ENCODE measurements around the gene RBKS. TPM values are rescaled to one million over a fixed set of nuclear protein-coding genes. Genes with fewer than 3 reads are reported as not detected.

Gene RBKS
- 0.80 and 3.1 TPM in 2 replicates for total RNA-seq

GRCh38 chr2:27890146-27890923 lies at the start of gene RBKS, which contains the start of gene BABAM2:
Gene RBKS, minus strand, starts transcription at chr2:27890387. Its CDS starts 42 bp downstream, at chr2:27890345.
Gene BABAM2, plus strand, starts transcription at chr2:27890729. Its CDS starts 3,828 bp downstream, at chr2:27894557.

DNA sequence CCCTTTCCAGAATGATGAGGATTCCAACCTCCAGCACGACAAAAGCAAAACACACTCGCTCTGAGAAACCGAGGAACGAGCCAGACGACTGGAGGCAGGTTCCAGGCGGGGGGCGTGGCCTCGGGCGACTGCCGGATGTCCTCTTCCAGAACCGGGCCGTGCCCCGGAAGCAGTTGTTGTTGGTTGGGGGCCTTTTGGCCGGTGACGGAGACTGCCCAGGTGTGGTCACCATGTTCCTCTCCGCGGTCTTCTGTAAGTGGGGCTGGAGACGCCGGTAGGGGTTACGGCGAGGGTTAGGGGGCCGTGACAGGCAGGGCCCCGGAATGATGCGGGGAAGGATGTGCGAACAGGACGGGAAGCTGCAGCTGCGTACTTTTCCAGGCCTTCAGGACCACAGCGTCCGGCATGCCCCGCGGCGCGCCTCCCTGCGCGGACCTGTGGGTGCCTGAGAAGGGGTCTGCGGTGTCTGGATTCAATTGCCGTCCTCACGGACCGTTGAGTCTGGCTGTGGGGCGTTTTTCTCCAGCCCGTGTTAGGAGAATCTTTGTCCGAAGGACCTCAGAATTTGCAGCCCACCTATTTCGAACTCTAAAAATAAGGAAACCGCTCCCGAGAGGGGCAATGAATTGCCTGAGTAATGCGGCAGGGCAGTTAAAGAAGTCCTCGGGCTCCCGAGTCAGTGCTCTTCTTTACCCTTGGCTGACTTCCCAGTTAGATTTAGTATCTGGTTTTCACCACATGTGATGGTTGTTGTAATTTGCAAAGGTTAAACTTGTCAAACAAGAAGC lies 118.4 kb downstream of the RBKS start, which contains the start of gene MRPL33:
TSS of gene MRPL33 (plus strand) at position 172 of the 788 bp plus-strand sequence. CDS start at position 231, 59 bp downstream.

Other genes with a start within 250 kb of the RBKS start
- gene SUPT7L, start 226.8 kb downstream of the RBKS start, total RNA-seq: 18.2 and 18.7 TPM in 2 replicates
- gene SLC4A1AP, start 226.5 kb downstream of the RBKS start, total RNA-seq: 15.6 and 25.1 TPM in 2 replicates
- gene MRPL33, start 118.7 kb downstream of the RBKS start, total RNA-seq: 99.6 and 108 TPM in 2 replicates
- 21.6 and 21.8 TPM in 2 replicates for gene BABAM2, start 342 bp upstream of the RBKS start, total RNA-seq

Measured in hair follicular keratinocyte (primary cell).